Measurements from ENCODE around the gene CSMD2.

Gene CSMD2

GRCh38 chr1:34050709-34051485, 114.1 kb downstream of the CSMD2 start:
- peaks cover 11 to 12% of the 10 kb centered on the region in 2 donors for H3K27me3 Mint-ChIP-seq
- no peaks in the 10 kb centered on the region for H3K36me3 Mint-ChIP-seq (ENCODE audit: insufficient read depth)
- H3K4me3 Mint-ChIP-seq, result no peak overlapping the region
- no peaks in the 10 kb centered on the region for H3K9me3 Mint-ChIP-seq
- no peaks in the 10 kb centered on the region for H3K4me1 Mint-ChIP-seq (ENCODE audit: low read depth in 2 of 2)
- DNase-seq (no peak), ATAC-seq (replicated peaks) (no peak)
- no peak overlapping the region for H3K27ac Mint-ChIP-seq

- H3K27ac Mint-ChIP-seq, result no peak overlapping the region
- no peaks in the 10 kb centered on the region for H3K36me3 Mint-ChIP-seq (ENCODE audit: insufficient read depth)
- H3K9me3 Mint-ChIP-seq, result no peaks in the 10 kb centered on the region
- H3K4me3 Mint-ChIP-seq, result no peak overlapping the region
- H3K27me3 Mint-ChIP-seq, result peaks cover 11 to 12% of the 10 kb centered on the region in 2 donors
- DNase-seq (no peak), ATAC-seq (replicated peaks) (no peak)
- H3K4me1 Mint-ChIP-seq (ENCODE audit: low read depth in 2 of 2), result no peaks in the 10 kb centered on the region
These were observed 115.0 kb downstream of the CSMD2 start for GRCh38 chr1:34049994-34050393.

GRCh38 chr1:34049477-34049876, 115.6 kb downstream of the CSMD2 start:
- no peaks in the 10 kb centered on the region for H3K4me1 Mint-ChIP-seq (ENCODE audit: low read depth in 2 of 2)
- H3K4me3 Mint-ChIP-seq, result no peak overlapping the region
- H3K27ac Mint-ChIP-seq, result no peak overlapping the region
- DNase-seq, result no peak
- no peaks in the 10 kb centered on the region for H3K9me3 Mint-ChIP-seq
- no peak for ATAC-seq (replicated peaks)
- H3K27me3 Mint-ChIP-seq, result peaks cover 11 to 12% of the 10 kb centered on the region in 2 donors
- no peaks in the 10 kb centered on the region for H3K36me3 Mint-ChIP-seq (ENCODE audit: insufficient read depth)

GRCh38 chr1:34037856-34038255, 127.2 kb downstream of the CSMD2 start:
- Mint-ChIP-seq H3K4me3 (no peak overlapping the region), H3K27ac (no peak overlapping the region), H3K4me1 (ENCODE audit: low read depth in 2 of 2) (no peaks in the 10 kb centered on the region), H3K36me3 (ENCODE audit: insufficient read depth) (no peaks in the 10 kb centered on the region), H3K9me3 (no peaks in the 10 kb centered on the region), H3K27me3 (peaks cover 5 to 11% of the 10 kb centered on the region in 2 donors)
- DNase-seq (no peak), ATAC-seq (replicated peaks) (no peak)

GRCh38 chr1:34037109-34037508, 127.9 kb downstream of the CSMD2 start:
- Mint-ChIP-seq H3K27ac (no peak overlapping the region), H3K36me3 (ENCODE audit: insufficient read depth) (no peaks in the 10 kb centered on the region), H3K27me3 (peaks cover 11 to 18% of the 10 kb centered on the region in 2 donors), H3K4me1 (ENCODE audit: low read depth in 2 of 2) (no peaks in the 10 kb centered on the region), H3K9me3 (no peaks in the 10 kb centered on the region), H3K4me3 (no peak overlapping the region)
- ATAC-seq (replicated peaks) (no peak), DNase-seq (no peak)

- ATAC-seq (replicated peaks), result no peak
- no peaks in the 10 kb centered on the region for H3K36me3 Mint-ChIP-seq (ENCODE audit: insufficient read depth)
- H3K27ac Mint-ChIP-seq, result no peak overlapping the region
- H3K27me3 Mint-ChIP-seq, result peaks cover 22 to 28% of the 10 kb centered on the region in 2 donors
- H3K9me3 Mint-ChIP-seq, result no peaks in the 10 kb centered on the region
- no peak overlapping the region for H3K4me3 Mint-ChIP-seq
- no peak for DNase-seq
- no peaks in the 10 kb centered on the region for H3K4me1 Mint-ChIP-seq (ENCODE audit: low read depth in 2 of 2)
These were observed 131.0 kb downstream of the CSMD2 start for GRCh38 chr1:34034036-34034435.

- ATAC-seq (replicated peaks) (no peak), DNase-seq (no peak)
- Mint-ChIP-seq H3K4me3 (no peak overlapping the region), H3K9me3 (no peaks in the 10 kb centered on the region), H3K36me3 (ENCODE audit: insufficient read depth) (peaks cover 2% of the 10 kb centered on the region), H3K27me3 (peaks cover 46 to 66% of the 10 kb centered on the region in 2 donors), H3K27ac (no peak overlapping the region), H3K4me1 (ENCODE audit: low read depth in 2 of 2) (no peaks in the 10 kb centered on the region)
These were observed 135.1 kb downstream of the CSMD2 start for GRCh38 chr1:34029954-34030353.

- H3K9me3 Mint-ChIP-seq, result no peaks in the 10 kb centered on the region
- H3K27me3 Mint-ChIP-seq, result peaks cover 51 to 70% of the 10 kb centered on the region in 2 donors
- ATAC-seq (replicated peaks) (no peak), DNase-seq (no peak)
- no peak overlapping the region for H3K4me3 Mint-ChIP-seq
- no peaks in the 10 kb centered on the region for H3K4me1 Mint-ChIP-seq (ENCODE audit: low read depth in 2 of 2)
- H3K36me3 Mint-ChIP-seq (ENCODE audit: insufficient read depth), result peaks cover 2% of the 10 kb centered on the region
- H3K27ac Mint-ChIP-seq, result no peak overlapping the region
These were observed 135.5 kb downstream of the CSMD2 start for GRCh38 chr1:34029515-34029914.

GRCh38 chr1:34028381-34029055, 136.5 kb downstream of the CSMD2 start:
- DNase-seq (no peak), ATAC-seq (replicated peaks) (no peak)
- peaks cover 52 to 72% of the 10 kb centered on the region in 2 donors for H3K27me3 Mint-ChIP-seq
- no peaks in the 10 kb centered on the region for H3K9me3 Mint-ChIP-seq
- H3K4me3 Mint-ChIP-seq, result no peak overlapping the region
- H3K4me1 Mint-ChIP-seq (ENCODE audit: low read depth in 2 of 2), result no peaks in the 10 kb centered on the region
- H3K27ac Mint-ChIP-seq, result no peak overlapping the region
- H3K36me3 Mint-ChIP-seq (ENCODE audit: insufficient read depth), result peaks cover 2% of the 10 kb centered on the region

GRCh38 chr1:34025675-34026074, 139.4 kb downstream of the CSMD2 start:
- no peaks in the 10 kb centered on the region for H3K9me3 Mint-ChIP-seq

GRCh38 chr1:34024485-34024884, 140.5 kb downstream of the CSMD2 start:
- no peak overlapping the region for H3K27ac Mint-ChIP-seq
- no peaks in the 10 kb centered on the region for H3K9me3 Mint-ChIP-seq
- peaks cover 54 to 88% of the 10 kb centered on the region in 2 donors for H3K27me3 Mint-ChIP-seq
- DNase-seq (no peak), ATAC-seq (replicated peaks) (no peak)
- no peaks in the 10 kb centered on the region for H3K4me1 Mint-ChIP-seq (ENCODE audit: low read depth in 2 of 2)
- H3K4me3 Mint-ChIP-seq, result no peak overlapping the region
- H3K36me3 Mint-ChIP-seq (ENCODE audit: insufficient read depth), result peaks cover 2% of the 10 kb centered on the region

More at GRCh38 chr1:34025675-34026074, 139.4 kb downstream of the CSMD2 start:
- H3K4me3 Mint-ChIP-seq, result no peak overlapping the region
- H3K27ac Mint-ChIP-seq, result no peak overlapping the region
- ATAC-seq (replicated peaks) (no peak), DNase-seq (no peak)
- H3K36me3 Mint-ChIP-seq (ENCODE audit: insufficient read depth), result peaks cover 2% of the 10 kb centered on the region
- H3K4me1 Mint-ChIP-seq (ENCODE audit: low read depth in 2 of 2), result no peaks in the 10 kb centered on the region
- peaks cover 47 to 79% of the 10 kb centered on the region in 2 donors for H3K27me3 Mint-ChIP-seq

- DNase-seq, result no peak
- Mint-ChIP-seq H3K27me3 (peaks cover 27 to 50% of the 10 kb centered on the region in 2 donors), H3K27ac (no peak overlapping the region), H3K4me1 (ENCODE audit: low read depth in 2 of 2) (no peaks in the 10 kb centered on the region), H3K4me3 (no peak overlapping the region), H3K36me3 (ENCODE audit: insufficient read depth) (no peaks in the 10 kb centered on the region), H3K9me3 (no peaks in the 10 kb centered on the region)
- no peak for ATAC-seq (replicated peaks)
These were observed 145.1 kb downstream of the CSMD2 start for GRCh38 chr1:34019741-34020552.

- H3K4me3 Mint-ChIP-seq, result no peak overlapping the region
- no peak for ATAC-seq (replicated peaks)
- H3K36me3 Mint-ChIP-seq (ENCODE audit: insufficient read depth), result no peaks in the 10 kb centered on the region
- no peaks in the 10 kb centered on the region for H3K4me1 Mint-ChIP-seq (ENCODE audit: low read depth in 2 of 2)
- H3K9me3 Mint-ChIP-seq, result no peaks in the 10 kb centered on the region
- H3K27ac Mint-ChIP-seq, result no peak overlapping the region
- H3K27me3 Mint-ChIP-seq, result peaks cover 29 to 51% of the 10 kb centered on the region in 2 donors
- no peak for DNase-seq
These were observed 146.7 kb downstream of the CSMD2 start for GRCh38 chr1:34018285-34018684.

All from effector memory CD8-positive, alpha-beta T cell (primary cell).